IPS DF 6.9 (cell line): ENCODE measurements around the gene DNAI7.

Experiments
- DNase-seq: peaks from one replicate; pipeline ENCODE4 v3.0.0-alpha.2; 2013; ENCODE audit warnings: low read depth, low spot score
- H3K27ac ChIP-seq: one replicate; pipeline ENCODE4 v1.5.1; 2013; ENCODE audit warnings: low read length, control low read depth
- H3K27me3 ChIP-seq: 2 replicates; pipeline ENCODE4 v1.6.1; 2013; ENCODE audit warnings: mild to moderate bottlenecking, low read length; ENCODE audit not compliant: control insufficient read depth, insufficient read depth
- H3K36me3 ChIP-seq: 2 replicates; pipeline ENCODE4 v1.6.1; 2013; ENCODE audit warnings: low read length; ENCODE audit not compliant: control insufficient read depth, insufficient read depth
- H3K4me1 ChIP-seq: 2 replicates; pipeline ENCODE4 v1.6.1; 2013; ENCODE audit warnings: low read length; ENCODE audit not compliant: control insufficient read depth, insufficient read depth
- H3K4me3 ChIP-seq: 2 replicates; pipeline ENCODE4 v1.5.1; 2013; ENCODE audit warnings: mild to moderate bottlenecking, low read length
- H3K9me3 ChIP-seq: 2 replicates; pipeline ENCODE4 v1.6.1; 2013; ENCODE audit warnings: low read length, inconsistent platforms; ENCODE audit not compliant: control insufficient read depth, insufficient read depth
- WGBS: extraction: QIAGEN DNeasy Blood & Tissue Kit; methylation state at CpG from one replicate; pipeline ENCODE4 v1.1.7; 2013; ENCODE audit warnings: mixed read lengths, missing lambda C conversion rate; ENCODE audit not compliant: insufficient read length, insufficient coverage; 5-methylcytosine and 5-hydroxymethylcytosine counted together

The DNAI7 gene

DNA sequence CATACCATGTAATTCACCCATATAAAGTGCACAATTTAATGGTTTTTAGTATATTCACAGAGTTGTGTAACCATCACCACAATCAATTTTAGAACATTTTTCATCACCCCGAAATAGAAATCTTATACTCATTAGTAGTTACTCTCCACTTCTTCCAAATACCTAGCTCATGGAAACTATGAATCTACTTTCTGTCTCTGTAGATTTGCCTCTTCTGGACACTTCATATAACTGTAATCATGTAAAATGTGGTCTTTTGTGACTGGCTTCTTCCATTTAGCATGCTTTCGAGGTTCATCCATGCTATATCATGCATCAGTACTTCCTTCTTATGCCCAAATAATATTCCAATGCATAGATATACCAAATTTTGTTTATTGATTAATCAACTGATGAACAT lies 10.8 kb downstream of the DNAI7 start:
- DNase-seq = no peak
- Histone ChIP-seq H3K4me3 (no peak overlapping the region), H3K27me3 (no peaks in the 10 kb centered on the region), H3K4me1 (no peaks in the 10 kb centered on the region), H3K36me3 (no peaks in the 10 kb centered on the region), H3K27ac (no peak overlapping the region), H3K9me3 (no peaks in the 10 kb centered on the region)
- no CpG with 5 or more reads among the region's 2 CpGs for WGBS

DNA sequence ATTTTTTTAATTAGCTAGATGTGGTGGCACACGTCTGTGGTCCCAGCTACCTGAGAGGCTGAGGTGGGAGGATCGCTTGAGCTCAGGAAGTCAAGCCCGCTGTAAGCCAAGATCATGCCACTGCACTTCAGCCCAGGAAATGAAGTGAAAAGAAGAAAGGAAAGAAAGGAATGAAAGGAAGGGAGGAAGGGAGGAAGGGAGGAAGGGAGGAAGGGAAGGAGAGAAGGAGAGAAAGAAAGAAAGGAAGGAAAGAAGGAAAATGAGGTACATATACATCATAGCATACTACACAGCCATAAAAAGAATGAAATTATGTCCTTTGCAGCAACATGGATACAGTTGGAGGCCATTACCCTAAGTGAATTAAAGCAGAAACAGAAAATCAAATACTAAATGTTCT lies 12.2 kb downstream of the DNAI7 start:
- no peak for DNase-seq
- Histone ChIP-seq H3K9me3 (no peaks in the 10 kb centered on the region), H3K27ac (no peak overlapping the region), H3K4me3 (no peak overlapping the region), H3K36me3 (no peaks in the 10 kb centered on the region), H3K4me1 (no peaks in the 10 kb centered on the region), H3K27me3 (no peaks in the 10 kb centered on the region)
- no CpG with 5 or more reads among the region's 3 CpGs for WGBS

DNA sequence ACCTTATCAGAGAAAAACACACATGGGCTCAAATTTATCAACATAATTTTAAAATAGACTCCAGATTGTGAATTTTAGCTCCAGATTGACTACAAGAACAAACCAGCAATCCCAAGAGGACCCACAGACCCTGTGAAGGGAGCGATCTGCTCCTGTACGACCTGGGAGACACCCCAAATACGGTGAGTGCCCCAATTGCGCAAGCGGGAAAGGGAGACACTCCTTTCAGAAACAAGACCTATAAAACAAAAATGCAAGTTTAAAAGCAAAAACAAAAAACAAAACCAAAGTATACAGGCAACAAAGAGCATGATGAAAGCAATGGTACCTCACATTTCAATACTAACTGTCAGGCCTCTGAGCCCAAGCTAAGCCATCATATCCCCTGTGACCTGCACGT lies 32.1 kb downstream of the DNAI7 start:
- no CpG with 5 or more reads among the region's 6 CpGs for WGBS
- Histone ChIP-seq H3K27me3 (no peaks in the 10 kb centered on the region), H3K4me3 (no peak overlapping the region), H3K4me1 (no peaks in the 10 kb centered on the region), H3K36me3 (no peaks in the 10 kb centered on the region), H3K9me3 (no peaks in the 10 kb centered on the region), H3K27ac (no peak overlapping the region)
- no peak for DNase-seq

DNA sequence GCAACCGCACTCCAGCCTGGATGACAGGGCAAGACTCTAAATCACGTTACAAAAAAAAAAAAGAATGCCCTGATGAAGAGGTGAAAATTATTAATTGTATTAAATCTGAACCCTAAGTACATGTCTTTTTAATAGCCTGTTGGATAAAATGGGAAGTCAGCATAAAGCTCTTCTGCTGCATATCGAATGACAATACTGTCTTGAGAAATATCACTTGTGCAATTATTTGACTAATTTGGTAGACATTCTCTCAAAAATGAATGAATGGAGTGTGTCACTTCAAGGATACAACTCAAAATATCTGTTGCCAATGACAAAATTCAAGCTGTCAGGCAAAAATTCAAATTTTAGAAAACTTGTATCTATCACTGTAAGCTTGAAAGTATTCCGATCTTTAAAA lies 38.9 kb downstream of the DNAI7 start:
- Histone ChIP-seq H3K36me3 (no peaks in the 10 kb centered on the region), H3K4me3 (no peak overlapping the region), H3K9me3 (no peaks in the 10 kb centered on the region), H3K27ac (no peak overlapping the region), H3K27me3 (no peaks in the 10 kb centered on the region), H3K4me1 (peaks cover 2% of the 10 kb centered on the region; the same call in 1 of the 2 replicates)
- no CpG with 5 or more reads among the region's 4 CpGs for WGBS
- DNase-seq = no peak

DNA sequence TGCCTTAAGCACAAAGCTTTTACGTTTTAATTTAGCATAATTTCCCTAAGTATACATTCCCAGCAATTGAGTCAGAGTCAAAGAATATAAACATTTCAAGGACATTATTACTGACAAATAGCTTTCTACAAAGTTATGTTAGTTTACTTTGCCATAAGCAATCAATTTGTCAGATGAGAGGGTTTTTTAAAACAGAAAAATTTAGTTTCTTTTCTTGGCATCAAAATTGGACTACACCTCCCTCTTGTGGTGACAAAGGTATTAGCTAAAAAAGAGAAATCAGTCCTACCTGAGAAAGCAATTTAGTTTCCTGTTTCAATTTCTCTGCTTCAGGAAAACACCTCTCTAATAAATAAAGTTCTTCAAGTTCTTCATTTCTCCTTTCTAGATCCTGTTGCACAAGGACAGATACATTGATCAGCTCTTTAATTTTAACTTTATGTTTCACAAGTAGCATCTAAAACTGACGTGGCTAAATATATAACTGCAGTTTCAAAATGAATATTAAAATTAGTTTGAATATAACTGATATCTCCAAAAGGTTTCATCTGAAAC lies 39.9 kb downstream of the DNAI7 start:
- WGBS = no CpG with 5 or more reads among the region's 2 CpGs
- H3K4me1 ChIP-seq = peaks cover 2% of the 10 kb centered on the region; the same call in 1 of the 2 replicates
- DNase-seq = no peak
- no peak overlapping the region for H3K27ac ChIP-seq
- no peaks in the 10 kb centered on the region for H3K36me3 ChIP-seq
- H3K4me3 ChIP-seq = no peak overlapping the region
- no peaks in the 10 kb centered on the region for H3K9me3 ChIP-seq
- H3K27me3 ChIP-seq = no peaks in the 10 kb centered on the region

DNA sequence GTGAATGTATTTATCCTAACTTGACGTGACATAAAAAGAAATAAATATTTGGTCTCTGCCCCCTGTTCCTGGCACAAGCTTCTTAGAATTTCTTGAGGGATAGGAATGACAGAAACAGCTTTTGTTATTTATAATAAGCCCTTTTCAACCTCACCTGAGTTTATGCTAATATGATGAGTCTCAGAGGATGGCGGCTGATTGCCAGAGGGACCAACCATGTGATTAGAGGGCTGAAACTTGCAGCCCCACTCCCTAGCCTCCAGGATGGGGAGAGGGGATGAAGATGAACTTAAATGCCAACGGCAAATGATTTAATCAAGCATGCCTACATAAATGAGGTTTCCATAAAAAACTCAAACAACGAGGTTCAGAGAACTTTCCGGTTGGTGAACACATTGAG lies 42.9 kb downstream of the DNAI7 start:
- no CpG with 5 or more reads among the region's 5 CpGs for WGBS
- Histone ChIP-seq H3K27me3 (no peaks in the 10 kb centered on the region), H3K4me3 (no peak overlapping the region), H3K9me3 (no peaks in the 10 kb centered on the region), H3K27ac (no peak overlapping the region), H3K4me1 (peaks cover 2% of the 10 kb centered on the region; the same call in 1 of the 2 replicates), H3K36me3 (no peaks in the 10 kb centered on the region)
- DNase-seq = no peak

DNA sequence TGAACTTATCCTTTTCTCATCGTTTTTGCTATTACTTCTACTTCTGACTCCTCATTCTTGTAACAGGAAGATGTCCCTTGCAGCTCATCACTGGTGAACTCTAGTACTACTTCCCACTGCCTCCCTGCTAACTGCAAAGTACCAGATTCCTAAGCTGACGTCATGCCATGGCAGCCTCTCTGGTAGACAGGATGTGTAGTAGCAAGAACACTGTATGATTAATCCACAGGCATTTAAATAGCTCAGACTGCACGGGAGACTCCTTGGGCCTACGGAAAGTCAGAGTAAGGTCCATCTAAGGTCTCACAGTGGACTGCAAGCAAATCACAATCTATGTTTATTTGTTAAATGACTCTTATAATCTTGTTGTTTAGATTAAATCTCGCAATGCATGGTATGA lies 43.5 kb downstream of the DNAI7 start:
- H3K9me3 ChIP-seq = no peaks in the 10 kb centered on the region
- no peak overlapping the region for H3K4me3 ChIP-seq
- DNase-seq = no peak
- WGBS = no CpG with 5 or more reads among the region's 5 CpGs
- no peak overlapping the region for H3K27ac ChIP-seq
- no peaks in the 10 kb centered on the region for H3K27me3 ChIP-seq
- no peaks in the 10 kb centered on the region for H3K36me3 ChIP-seq
- peaks cover 2% of the 10 kb centered on the region; the same call in 1 of the 2 replicates for H3K4me1 ChIP-seq

DNA sequence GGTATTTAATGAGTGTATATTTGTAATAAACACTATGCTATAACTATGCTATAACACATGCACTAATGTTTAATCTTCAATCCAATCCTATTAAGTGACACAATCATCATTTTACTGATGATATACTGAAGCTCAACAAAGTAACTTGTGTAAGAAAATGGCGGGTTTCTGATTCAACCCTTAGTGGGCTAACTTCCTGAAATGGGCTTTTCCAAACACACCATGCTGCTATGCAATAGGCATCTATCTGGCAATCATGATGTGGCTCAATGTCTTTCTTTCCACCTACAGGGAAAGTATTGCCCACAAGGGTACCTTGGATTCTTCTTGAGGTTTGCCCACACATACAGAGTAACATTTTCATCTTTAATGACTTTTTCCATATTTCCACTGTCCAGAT lies 48.3 kb downstream of the DNAI7 start:
- Histone ChIP-seq H3K27ac (no peak overlapping the region), H3K9me3 (no peaks in the 10 kb centered on the region), H3K4me3 (no peak overlapping the region), H3K36me3 (no peaks in the 10 kb centered on the region), H3K4me1 (no peaks in the 10 kb centered on the region), H3K27me3 (no peaks in the 10 kb centered on the region)
- no CpG with 5 or more reads among the region's 1 CpG for WGBS
- no peak for DNase-seq

DNA sequence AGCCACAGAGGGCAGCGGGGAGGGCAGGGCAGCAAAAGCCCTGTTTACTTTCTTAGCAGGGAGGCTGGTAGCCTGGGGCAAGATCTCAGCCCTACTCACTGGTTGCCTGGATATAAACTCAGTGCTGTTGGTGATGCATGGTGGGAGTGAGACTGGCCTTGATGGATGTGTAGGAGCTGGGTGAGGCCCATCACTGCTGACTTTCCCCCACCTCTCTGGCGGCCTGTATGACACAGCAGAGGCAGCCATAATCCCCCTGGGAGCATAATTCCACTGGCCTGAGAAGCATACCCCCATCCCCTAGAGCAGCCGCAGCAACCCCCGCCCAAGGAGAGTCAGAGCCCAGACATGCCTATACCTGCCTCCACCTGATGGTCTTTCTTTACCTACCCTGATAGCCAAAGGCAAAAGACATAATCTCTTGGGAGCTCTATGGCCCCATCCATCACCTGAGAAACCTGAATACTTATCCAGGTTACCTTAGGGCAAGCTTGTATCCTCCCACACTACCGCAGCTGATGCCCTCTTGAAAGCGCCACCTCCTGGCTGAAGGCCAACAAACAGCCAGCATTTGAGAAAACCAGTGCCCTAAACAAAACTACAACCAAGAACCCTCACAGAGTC lies 59.3 kb downstream of the DNAI7 start:
- no peaks in the 10 kb centered on the region for H3K4me1 ChIP-seq
- H3K27ac ChIP-seq = no peak overlapping the region
- no peaks in the 10 kb centered on the region for H3K36me3 ChIP-seq
- no peaks in the 10 kb centered on the region for H3K9me3 ChIP-seq
- no peak for DNase-seq
- no peaks in the 10 kb centered on the region for H3K27me3 ChIP-seq
- H3K4me3 ChIP-seq = no peak overlapping the region
- WGBS = no CpG with 5 or more reads among the region's 6 CpGs

DNA sequence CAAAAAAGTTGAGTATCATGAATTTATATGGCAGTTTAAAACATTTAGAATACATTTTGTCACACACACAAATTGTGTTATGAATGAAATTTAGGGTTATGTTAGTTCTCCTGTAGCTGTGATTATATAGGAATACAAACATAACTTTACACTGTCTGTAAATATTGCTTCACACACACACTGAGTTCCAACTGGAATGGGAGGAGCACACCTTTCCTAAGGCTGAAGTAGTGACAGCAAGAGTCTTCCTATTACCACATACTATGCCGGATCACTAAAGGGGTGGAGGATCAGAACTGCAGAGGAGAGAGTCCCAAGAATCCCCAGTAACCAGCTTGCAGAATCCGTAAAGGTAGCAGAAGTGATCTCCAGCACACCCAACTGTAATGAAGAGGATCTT lies 63.7 kb downstream of the DNAI7 start:
- no peaks in the 10 kb centered on the region for H3K4me1 ChIP-seq
- H3K36me3 ChIP-seq = no peaks in the 10 kb centered on the region
- H3K9me3 ChIP-seq = no peaks in the 10 kb centered on the region
- H3K27ac ChIP-seq = no peak overlapping the region
- no peaks in the 10 kb centered on the region for H3K27me3 ChIP-seq
- no peak overlapping the region for H3K4me3 ChIP-seq
- no peak for DNase-seq
- WGBS = no CpG with 5 or more reads among the region's 2 CpGs

DNA sequence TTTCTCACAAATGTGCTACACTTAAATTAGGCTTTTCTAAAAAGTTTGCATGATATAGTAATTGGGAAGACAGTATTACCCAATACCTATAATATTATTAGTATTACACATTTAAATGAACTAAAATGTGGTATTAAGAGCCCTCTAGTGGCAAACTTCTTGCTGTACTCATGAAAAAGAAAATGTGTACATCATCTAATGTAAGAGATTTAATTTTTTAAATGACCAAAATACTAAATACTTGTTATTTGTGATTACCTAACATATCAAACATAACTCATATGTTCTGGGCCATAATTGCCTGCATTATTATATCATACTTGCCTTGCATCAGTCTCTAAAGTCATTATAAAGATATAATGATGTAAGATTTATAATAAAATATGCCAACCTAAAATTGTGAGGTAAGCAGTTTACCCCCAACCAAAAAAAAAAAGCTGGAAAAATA lies 64.2 kb downstream of the DNAI7 start:
- Histone ChIP-seq H3K27ac (no peak overlapping the region), H3K4me3 (no peak overlapping the region), H3K36me3 (no peaks in the 10 kb centered on the region), H3K27me3 (no peaks in the 10 kb centered on the region), H3K9me3 (no peaks in the 10 kb centered on the region), H3K4me1 (no peaks in the 10 kb centered on the region)
- no peak for DNase-seq
